Esophagus squamous epithelium (tissue), 4 donors: ENCODE results near the gene ZNF428.

Experiments used
- POLR2A ChIP-seq, 4 donors: fragments of 450-650 bp; IDR thresholded peaks; one replicate each; pipeline ENCODE4 v1.6.1; 2017; ENCODE audit warnings: antibody characterized with exemption in 4 of 4, mild to moderate bottlenecking in 4 of 4, moderate library complexity in 3 of 4
- TF ChIP-seq, protein P1 (sequence below), 6 experiments: fragments of 450-650 bp in 4 of 6; fragments of 200-600 bp in 2 of 6; sonication (generic) in 2 of 6; IDR thresholded peaks; one replicate each; pipeline ENCODE4 v1.5.1; 2016 to 2019; ENCODE audit warnings: antibody characterized with exemption in 6 of 6, mild to moderate bottlenecking in 4 of 6, moderate library complexity in 4 of 6

DNA sequence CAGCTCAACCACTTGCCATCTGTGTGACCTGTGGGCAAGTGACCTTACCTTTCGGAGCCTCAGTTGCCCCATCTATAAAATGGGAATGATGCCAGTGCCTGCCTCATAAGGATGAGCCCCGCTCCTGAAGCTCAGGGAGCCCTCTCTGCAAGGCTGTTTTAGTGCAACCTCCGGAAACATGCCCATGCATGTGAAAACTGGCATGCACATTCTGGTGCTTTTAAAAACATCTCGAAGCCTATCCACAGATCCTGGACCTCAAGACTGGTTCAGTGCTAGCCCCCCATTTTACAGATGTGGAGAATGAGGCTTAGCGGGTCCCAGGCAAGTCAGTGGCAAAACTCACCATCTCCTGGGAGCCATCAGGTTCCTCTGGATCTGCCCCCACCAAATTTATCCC lies 14.6 kb upstream of the ZNF428 start:
- TF ChIP-seq, protein P1, sequence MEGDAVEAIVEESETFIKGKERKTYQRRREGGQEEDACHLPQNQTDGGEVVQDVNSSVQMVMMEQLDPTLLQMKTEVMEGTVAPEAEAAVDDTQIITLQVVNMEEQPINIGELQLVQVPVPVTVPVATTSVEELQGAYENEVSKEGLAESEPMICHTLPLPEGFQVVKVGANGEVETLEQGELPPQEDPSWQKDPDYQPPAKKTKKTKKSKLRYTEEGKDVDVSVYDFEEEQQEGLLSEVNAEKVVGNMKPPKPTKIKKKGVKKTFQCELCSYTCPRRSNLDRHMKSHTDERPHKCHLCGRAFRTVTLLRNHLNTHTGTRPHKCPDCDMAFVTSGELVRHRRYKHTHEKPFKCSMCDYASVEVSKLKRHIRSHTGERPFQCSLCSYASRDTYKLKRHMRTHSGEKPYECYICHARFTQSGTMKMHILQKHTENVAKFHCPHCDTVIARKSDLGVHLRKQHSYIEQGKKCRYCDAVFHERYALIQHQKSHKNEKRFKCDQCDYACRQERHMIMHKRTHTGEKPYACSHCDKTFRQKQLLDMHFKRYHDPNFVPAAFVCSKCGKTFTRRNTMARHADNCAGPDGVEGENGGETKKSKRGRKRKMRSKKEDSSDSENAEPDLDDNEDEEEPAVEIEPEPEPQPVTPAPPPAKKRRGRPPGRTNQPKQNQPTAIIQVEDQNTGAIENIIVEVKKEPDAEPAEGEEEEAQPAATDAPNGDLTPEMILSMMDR (IDR thresholded peaks at IDR 0.05), result no peak
- TF ChIP-seq POLR2A (IDR thresholded peaks at IDR 0.05), result no peak
